HG03575 (cell line): ENCODE data around the gene INTS1.

ENCODE experiments used
- ATAC-seq: cut with Tn5 transposase; IDR thresholded peaks from one replicate; pipeline ENCODE4 v1.9.1; 2021; ENCODE audit not compliant: unreplicated experiment, insufficient number of reproducible peaks, low FRiP score; ENCODE audit errors: extremely low read depth

INTS1 gene, protein sequence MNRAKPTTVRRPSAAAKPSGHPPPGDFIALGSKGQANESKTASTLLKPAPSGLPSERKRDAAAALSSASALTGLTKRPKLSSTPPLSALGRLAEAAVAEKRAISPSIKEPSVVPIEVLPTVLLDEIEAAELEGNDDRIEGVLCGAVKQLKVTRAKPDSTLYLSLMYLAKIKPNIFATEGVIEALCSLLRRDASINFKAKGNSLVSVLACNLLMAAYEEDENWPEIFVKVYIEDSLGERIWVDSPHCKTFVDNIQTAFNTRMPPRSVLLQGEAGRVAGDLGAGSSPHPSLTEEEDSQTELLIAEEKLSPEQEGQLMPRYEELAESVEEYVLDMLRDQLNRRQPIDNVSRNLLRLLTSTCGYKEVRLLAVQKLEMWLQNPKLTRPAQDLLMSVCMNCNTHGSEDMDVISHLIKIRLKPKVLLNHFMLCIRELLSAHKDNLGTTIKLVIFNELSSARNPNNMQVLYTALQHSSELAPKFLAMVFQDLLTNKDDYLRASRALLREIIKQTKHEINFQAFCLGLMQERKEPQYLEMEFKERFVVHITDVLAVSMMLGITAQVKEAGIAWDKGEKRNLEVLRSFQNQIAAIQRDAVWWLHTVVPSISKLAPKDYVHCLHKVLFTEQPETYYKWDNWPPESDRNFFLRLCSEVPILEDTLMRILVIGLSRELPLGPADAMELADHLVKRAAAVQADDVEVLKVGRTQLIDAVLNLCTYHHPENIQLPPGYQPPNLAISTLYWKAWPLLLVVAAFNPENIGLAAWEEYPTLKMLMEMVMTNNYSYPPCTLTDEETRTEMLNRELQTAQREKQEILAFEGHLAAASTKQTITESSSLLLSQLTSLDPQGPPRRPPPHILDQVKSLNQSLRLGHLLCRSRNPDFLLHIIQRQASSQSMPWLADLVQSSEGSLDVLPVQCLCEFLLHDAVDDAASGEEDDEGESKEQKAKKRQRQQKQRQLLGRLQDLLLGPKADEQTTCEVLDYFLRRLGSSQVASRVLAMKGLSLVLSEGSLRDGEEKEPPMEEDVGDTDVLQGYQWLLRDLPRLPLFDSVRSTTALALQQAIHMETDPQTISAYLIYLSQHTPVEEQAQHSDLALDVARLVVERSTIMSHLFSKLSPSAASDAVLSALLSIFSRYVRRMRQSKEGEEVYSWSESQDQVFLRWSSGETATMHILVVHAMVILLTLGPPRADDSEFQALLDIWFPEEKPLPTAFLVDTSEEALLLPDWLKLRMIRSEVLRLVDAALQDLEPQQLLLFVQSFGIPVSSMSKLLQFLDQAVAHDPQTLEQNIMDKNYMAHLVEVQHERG (N-terminal part only)

DNA sequence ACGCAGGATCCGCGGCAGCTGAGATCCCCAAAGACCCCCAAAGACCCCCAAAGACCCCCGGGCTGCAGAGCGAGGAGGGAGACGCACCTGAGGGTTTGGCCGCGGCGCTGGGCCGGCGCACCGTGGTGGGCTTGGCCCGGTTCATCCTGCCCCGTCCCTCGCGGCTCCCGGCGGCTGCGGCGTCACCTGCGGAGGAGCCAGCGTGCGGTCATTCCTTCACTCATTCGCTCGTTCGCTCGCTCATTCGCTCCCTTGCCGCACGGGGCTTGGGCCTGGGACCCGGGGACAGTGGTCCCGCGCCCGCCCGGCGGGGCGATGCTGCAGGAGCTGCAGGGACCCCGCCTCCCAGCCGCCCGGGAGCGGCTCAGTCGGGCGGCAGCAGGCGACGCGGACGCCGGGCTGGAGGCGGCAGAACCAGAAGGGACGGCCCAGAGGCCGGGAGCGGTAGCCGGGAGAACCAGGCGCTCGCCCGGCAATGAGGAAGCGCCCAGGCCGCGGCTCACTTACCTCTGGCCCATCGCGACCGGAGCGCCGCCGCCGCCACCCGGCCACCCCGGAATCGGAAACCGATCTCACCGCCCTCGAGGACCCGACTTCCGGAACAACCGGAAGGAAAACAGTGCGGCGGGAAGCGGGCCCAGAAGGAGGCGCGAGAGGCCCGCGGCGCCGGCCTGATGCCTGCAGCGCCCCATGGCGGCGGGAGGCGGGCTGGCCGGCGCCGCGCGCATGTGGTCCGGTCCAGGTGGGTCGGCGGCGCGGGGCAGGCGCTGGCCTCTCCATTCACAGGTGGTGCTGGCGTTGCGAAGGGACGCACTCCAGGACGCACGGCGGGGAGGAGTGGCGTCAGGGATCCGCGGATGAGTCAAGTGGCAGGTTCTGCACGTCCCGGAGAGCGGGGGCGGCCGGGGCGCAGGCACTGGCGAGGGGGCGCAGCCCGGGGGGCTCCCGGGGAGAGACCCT is at the start of gene INTS1:
TSS of gene INTS1 (minus strand) at position 574 of the 960 bp plus-strand sequence. CDS start at position 145, 429 bp downstream.
- ATAC-seq: no peak

DNA sequence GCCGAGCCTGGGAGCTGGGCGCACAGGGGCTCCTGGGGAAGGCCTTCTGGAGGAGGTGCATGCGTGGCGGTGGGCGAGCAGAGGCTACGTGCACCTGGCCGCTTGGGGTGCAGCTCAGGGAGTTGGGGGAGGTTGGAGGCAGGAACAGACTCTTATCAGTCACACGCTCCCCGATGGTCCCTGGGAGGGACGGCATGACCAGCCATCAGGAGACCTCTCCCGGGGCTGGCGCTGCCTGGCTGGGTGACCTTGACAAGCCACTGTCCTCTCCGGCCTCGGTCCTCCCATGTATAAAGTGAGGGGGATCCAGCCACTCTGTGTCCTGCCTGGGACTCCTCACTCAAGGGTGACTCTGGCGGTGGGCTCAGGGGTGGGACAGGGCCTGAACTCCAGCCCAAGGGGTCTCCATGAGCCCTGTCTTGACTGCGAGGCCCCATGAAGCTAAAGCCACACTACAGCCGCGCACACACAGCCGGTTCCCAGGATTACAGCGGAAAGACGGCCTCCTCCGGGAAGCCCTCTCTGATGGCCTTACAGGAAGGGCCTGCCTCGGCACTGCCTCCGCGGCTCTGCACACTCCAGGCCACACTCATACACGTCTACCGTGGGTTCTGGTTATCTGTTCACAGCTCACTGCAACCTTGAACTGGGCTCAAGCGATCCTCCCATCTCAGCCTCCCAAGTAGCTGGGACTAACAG is 49.5 kb upstream of the INTS1 start:
- no peak for ATAC-seq

DNA sequence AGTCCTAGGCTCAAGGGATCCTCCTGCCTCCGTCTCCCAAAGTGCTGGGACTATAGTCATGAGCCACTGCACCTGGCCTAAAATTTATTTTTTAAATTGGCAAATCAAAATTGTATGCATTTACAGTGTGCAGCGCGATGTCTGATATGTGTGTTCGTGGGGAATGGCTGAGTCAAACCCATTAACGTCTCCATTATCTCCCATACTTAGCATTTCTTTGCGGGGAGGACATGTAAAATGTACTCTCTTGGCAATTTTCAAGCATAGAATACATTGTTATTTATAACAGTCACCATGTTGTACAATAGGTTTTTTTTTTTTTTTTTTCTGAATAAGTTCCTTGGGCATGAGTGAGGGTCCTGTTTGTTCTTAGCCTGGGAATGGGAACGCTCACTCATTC is 48.0 kb upstream of the INTS1 start:
- no peak for ATAC-seq

DNA sequence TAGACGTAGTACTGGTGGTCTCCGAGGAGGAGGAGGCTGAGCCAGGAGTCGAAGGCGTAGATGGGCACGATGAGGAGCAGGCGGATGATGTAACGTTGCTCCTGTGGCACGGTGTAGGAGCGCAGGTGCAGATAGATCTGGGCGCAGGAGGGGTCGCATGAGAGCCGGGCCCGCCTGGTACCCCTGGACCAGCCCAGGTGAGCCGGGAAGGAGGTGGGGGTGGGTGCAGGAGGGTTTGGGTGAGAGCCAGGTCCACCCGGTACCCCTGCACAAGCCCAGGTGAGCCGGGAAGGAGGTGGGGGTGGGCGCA is 46.6 kb upstream of the INTS1 start:
- ATAC-seq: no peak

DNA sequence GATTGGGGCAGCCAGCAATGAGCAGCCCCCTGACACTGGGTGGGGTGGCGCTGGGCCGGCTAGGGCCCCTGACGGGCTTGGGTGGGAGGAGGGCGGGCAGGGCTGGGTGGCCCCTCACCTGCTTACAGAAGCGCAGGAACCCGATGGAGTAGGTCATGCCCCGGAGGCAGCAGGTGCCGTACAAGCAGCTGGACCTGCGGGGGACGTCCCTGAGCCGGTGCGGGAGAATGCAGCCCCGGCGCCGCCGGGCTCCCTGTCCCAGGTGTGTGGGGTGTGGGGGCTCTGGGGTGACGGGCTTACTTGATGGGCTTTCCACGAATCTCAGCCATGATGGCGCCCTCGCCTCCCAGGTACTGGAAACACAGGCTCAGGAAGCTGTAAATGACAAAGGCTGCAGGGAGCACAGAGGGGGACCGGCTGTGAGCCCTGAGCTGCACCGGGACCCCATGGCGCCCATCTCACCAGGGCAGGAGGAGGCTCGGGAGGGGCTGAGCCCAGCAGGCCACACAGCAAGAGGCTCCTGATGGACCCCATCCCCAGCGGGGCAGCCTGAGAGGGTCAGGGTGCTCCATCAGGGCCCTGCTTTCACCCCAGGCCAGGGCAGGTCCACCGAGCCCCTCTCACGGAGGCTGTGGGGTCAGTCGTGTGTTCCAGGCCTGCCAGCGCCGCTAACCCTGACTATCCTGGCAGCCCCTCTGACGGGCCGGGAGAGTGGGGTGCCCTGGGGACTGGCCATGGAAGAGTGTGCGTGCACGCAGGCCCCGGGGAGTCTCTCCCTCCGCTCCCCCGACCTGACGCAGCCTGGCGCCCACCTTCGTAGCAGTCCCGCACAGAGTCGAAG is 46.0 kb upstream of the INTS1 start:
- no peak for ATAC-seq

DNA sequence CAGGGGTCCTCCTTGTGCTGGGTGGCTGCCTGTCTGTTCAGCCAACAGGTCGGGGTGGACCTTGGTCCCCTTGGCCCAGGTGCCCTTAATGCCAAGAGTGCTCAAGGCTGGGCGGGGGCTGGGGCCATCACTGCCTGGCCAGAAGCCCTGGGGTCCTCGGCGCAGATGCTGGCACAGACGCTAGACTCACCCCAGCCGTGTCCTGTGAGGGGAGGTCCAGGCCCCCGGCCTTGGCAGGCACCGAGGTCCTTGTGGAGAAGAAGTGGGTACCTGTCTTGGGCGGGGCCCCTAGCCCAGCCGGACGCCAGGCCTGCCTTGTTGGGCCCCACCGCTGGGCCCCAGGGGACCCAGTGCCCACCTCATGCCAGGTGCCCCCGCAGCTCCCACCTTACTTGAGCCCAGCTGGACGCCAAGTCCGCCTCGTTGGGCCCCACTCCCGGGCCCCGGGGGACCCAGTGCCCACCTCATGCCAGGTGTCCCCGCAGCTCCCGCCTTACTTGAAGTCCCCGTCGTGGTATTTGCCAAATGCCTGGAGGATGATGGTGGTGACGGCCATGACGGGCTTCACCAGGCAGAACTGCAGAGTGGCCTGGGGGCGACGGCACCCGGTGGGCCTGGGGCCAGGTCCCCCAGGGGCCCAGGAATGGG is 45.3 kb upstream of the INTS1 start:
- ATAC-seq: no peak

DNA sequence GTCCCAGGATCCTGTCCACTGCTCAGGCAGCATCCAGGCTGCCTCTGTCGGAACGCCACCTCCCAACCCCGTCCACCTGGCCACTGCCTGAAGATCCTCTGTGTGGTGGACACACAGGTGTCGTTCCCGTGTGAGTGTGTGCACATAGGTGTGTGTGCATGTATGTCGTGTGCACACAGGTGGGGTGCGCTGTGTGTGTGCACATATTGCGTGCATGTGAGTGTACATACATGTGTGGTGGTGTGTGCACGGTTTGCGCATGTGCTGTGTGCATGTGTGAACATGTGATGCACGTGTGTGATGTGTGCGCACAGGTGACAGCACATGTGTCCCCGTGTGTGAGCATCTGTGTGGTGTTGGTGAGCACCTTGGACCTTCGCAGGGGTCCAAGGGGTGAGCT is 44.8 kb upstream of the INTS1 start:
- ATAC-seq: no peak

DNA sequence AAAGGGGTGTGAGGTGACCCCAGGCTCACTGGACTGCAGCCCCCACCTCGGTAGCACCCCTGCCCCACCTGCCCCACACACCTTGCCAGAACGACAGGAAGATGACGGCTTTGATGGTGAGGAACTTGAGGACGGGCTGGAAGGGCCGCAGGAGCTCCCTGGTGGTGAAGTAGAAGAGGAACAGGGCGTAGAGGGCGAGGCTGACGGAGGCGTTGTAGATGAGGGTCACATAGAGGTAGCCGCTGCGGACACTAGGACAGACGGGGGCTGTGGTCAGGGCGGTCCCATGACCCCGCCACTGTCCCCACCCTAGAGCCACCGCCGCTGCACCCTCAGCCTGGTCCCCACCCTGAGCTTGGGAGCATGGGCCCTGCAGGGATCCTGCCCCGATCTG is 44.2 kb upstream of the INTS1 start:
- ATAC-seq: no peak

DNA sequence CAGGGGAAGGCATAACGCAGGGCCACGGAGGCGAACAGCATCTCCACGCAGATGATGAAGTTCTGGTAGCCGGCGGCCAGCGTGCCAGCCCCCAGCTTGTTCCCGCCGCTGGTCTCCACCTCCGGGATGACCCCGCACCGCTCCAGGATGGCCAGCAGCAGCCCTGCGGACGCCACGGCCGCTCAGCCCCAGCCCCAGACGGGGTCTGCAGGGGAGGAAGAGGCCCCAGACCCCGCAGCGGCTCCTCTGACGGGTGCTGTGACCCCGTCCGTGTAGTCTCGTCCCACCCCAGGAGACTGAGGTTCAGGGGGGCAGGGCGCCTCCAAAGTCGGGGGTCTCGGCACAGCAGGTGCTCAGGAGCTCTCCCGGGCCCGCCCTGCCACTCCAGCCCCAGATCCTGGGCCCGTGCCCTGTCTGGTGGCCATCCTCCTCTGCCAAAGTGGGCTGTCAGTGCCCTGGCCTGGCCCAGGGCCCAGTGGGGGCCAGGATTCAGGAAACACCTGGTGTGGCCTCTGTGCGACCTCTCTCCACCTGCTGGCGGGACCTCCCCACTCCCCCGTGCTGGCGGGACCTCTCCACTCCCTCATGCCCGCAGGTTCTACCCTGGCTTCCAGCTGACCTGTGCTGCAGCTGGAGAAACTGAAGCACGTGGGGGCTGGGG is 43.7 kb upstream of the INTS1 start:
- ATAC-seq: no peak

DNA sequence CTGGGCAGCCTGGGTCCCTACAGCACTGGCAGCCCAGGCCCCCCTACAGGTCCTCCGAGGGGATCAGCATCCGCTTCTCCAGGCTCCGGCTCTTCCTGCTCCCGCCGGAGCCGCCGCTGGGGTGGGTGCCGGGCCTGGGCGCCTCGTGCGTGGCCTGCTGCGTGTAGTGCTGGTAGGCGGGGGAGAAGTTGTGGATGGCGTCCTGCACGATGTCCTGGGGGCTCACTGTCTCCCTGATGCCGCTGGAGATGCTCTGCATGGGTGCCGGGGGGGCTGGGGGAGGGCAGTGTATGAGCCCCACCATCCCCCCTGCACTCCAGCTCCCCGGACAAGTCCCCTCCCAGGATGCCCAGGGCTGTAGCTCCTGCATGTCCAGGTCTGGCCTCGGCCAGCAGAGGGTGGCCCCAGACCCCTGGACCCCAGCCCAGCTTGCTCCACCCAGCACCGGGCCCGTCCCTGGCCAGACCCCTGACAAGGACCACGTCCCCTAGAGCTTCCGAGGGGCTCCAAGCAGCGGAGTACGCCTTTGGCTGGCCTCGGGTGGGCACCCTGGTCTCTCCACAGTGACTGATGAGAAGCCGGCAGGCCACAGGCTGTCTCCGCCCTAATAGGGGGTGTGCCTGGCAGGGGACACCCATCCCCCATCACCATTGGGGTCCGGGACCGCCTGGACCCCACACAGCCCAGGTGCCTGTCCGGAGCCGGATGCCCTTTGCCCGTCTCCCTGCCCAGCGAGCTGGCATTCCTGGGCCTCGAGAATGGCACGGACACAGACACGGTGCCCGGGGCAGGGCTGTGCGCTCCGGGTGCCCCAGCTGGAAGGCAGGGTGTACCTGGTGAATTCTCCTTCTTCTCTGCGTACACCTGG is 43.0 kb upstream of the INTS1 start:
- no peak for ATAC-seq

DNA sequence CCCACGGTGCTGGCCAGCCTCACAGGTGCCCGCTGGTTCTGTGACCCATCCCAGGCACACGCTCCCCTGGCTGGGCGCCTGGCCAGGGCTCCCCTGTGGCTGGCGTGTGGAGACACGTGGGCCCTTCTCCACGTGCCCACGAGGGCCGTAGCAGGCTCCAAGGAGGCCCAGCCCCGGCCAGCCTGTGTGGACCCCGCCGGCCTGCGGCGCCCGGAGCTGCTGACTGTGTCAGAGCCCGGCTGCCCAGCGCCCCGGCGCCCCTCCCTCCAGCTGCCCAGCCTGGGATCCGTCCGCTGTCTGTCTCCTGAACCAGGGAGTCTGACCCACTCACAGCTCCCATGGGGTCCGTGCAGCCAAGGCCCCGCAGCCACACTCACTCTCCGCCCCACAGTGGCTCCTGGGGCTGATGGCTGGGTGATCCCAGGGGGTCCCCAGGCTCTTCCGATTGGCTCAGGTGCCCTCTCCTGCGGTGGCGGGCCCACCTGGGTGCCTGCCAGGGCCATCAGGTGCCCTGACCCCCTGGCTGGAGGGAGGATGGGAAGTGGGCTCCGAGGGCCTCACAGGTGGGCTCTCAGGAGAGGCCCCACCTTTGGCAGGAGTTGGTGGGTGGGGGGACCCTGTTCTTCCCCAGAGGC is 42.2 kb upstream of the INTS1 start:
- no peak for ATAC-seq

DNA sequence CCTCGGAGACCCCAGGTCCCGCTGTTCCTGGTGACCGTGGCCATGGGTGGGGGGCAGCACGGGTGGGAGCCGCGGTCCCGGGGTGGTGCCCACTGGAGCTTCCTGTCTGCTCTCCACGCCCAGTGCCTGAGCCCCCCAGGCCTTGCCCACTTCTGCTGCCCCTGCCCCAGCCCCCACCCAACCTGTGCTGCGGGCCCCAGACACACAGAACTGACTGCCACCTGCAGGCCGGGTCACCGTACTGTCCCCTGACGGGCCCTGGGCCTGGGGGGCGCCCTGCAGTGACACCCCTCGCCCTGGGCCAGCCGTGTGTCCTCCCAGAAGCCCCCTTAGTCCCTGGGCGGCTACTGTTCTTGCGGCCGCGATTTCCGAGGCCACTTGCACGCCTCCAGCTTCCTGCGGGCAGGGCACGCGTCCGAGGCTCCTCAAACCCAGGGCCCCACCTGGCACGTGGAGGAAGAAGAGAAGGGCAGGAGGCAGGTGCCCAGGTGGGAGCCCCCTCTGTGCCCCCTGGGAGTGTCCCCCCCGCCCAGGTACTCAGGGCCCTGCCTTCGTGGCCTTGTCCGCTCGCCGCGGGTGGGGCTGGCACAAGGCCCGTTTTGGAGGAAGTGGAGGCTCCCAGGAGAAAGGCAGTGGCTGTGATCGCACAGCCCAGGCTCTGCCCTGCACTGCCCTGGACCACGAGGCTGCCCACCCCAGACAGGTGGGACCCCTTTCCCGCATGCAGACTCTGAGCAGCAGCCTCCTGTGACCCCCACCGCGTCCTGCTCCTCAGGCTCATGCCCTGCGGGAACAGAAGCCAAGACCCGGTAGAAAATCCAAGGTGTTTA is 41.4 kb upstream of the INTS1 start:
- no peak for ATAC-seq

DNA sequence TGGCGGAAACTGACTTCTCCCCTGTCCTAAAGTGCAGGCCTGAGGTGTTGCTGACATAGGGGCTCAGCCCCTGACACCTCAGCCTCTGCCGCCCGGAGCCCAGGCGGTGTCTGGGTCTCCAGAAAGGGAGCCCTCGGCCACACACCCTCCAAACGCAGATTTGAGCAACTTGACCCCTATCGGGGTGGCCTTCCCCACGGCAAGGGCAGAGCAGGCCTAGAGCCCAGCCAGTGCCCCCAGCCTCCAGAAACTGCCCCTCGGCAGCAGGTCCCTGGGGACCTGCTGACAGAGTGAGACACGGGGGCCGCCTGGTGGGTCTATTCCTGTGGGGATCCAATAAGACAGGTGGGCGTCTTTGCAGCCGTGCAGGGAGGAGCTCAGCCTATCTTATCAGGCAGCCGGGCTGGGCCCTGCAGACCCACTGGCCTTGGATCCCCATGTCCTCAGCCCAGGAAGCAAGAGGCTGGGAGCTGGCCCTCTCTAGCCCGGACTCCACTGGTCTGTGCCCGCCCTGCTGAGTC is 40.8 kb upstream of the INTS1 start:
- ATAC-seq: no peak
